LHCN-M2 (cell line): ENCODE data around the gene ASZ1. TPM values are rescaled to one million over a fixed set of nuclear protein-coding genes. Genes with fewer than 3 reads are reported as not detected.
"Not testable (repeated sequence)": the region's sequence is repeated elsewhere in the genome, so short reads cannot be mapped to it uniquely, and the experiment has no call there.

Source experiments
- DNase-seq: peaks from one replicate; pipeline ENCODE4 v3.0.0-alpha.2; 2012; ENCODE audit warnings: low read depth
- polyA plus RNA-seq: library from polyadenylated mRNA; unstranded; fragments of >200 nt; gene quantifications from one replicate; pipeline ENCODE4 v1.2.1, GENCODE V29; 2012; ENCODE audit warnings: missing spikeins
- total RNA-seq: library from RNA; depleted of rRNA; stranded (reverse); fragments of >200 nt; gene quantifications from 2 replicates; pipeline ENCODE4 v1.2.3, GENCODE V29; 2014; rRNA removed

ASZ1 gene
- total RNA-seq: not detected in 2 replicates
- not detected for polyA plus RNA-seq

- DNase-seq: no peak
Observed at GRCh38 chr7:117427258-117427701, at the start of gene ASZ1. TSS of gene ASZ1 (minus strand) at chr7:117427493. CDS start at chr7:117427460, 33 bp downstream.

- no peak for DNase-seq
Observed at GRCh38 chr7:117476557-117477215, 49.4 kb upstream of the ASZ1 start.

- no peak for DNase-seq
Observed at GRCh38 chr7:117472335-117472734, 45.0 kb upstream of the ASZ1 start.

GRCh38 chr7:117470777-117471176, 43.5 kb upstream of the ASZ1 start:
- DNase-seq: no peak

GRCh38 chr7:117468174-117468573, 40.9 kb upstream of the ASZ1 start:
- DNase-seq: no peak

GRCh38 chr7:117460815-117461214, 33.5 kb upstream of the ASZ1 start:
- not testable (repeated sequence) for DNase-seq

- no peak for DNase-seq
Observed at GRCh38 chr7:117459735-117460134, 32.4 kb upstream of the ASZ1 start.

GRCh38 chr7:117458977-117459583, 31.8 kb upstream of the ASZ1 start:
- DNase-seq: peak; percentile 36

GRCh38 chr7:117448655-117449054, 21.4 kb upstream of the ASZ1 start:
- DNase-seq: no peak

- no peak for DNase-seq
Observed at GRCh38 chr7:117446220-117446815, 19.0 kb upstream of the ASZ1 start.

GRCh38 chr7:117445206-117445605, 17.9 kb upstream of the ASZ1 start:
- DNase-seq: no peak

- DNase-seq: no peak
Observed at GRCh38 chr7:117444646-117445045, 17.4 kb upstream of the ASZ1 start.

- no peak for DNase-seq
Observed at GRCh38 chr7:117435475-117436043, 8.3 kb upstream of the ASZ1 start.

- DNase-seq: no peak
Observed at GRCh38 chr7:117424090-117424829, 3.0 kb downstream of the ASZ1 start.

GRCh38 chr7:117414591-117414990, 12.7 kb downstream of the ASZ1 start:
- not testable (repeated sequence) for DNase-seq

GRCh38 chr7:117412946-117413559, 14.2 kb downstream of the ASZ1 start:
- DNase-seq: no peak

- DNase-seq: no peak
Observed at GRCh38 chr7:117412390-117412789, 14.9 kb downstream of the ASZ1 start.

GRCh38 chr7:117411539-117411938, 15.8 kb downstream of the ASZ1 start:
- DNase-seq: no peak

- DNase-seq: no peak
Observed at GRCh38 chr7:117408831-117409230, 18.5 kb downstream of the ASZ1 start.

GRCh38 chr7:117405519-117405918, 21.8 kb downstream of the ASZ1 start:
- DNase-seq: no peak

GRCh38 chr7:117403737-117404136, 23.6 kb downstream of the ASZ1 start:
- no peak for DNase-seq
